SK-N-SH (cell line): ENCODE data around the gene CEL. TPM values are rescaled to one million over a fixed set of nuclear protein-coding genes. Genes with fewer than 3 reads are reported as not detected.

Experiments used
- CTCF ChIA-PET: fragments of 300-600, 350-600 bp; formaldehyde crosslinking; extraction: SDS; loops from one replicate; lab custom pipeline; 2021; lab: Yijun Ruan, JAX
- POLR2A ChIA-PET: fragments of 350-600 bp; sonication (Branson Sonifier 250); formaldehyde crosslinking; extraction: SDS; loops from one replicate; lab custom pipeline; 2020; ENCODE audit warnings: antibody characterized with exemption, inconsistent platforms; lab: Yijun Ruan, JAX
- DNase-seq: peaks from one replicate; pipeline ENCODE4 v3.0.0; 2012
- H2AFZ ChIP-seq: fragments of 200-600 bp; sonication (generic); 2 replicates; pipeline ENCODE4 v1.8.1; 2016; ENCODE audit warnings: antibody characterized with exemption, mild to moderate bottlenecking, low read depth
- H3F3A ChIP-seq: fragments of 200-600 bp; sonication (generic); replicated peaks from 2 replicates; pipeline ENCODE3; 2016; ENCODE audit warnings: antibody characterized with exemption, mild to moderate bottlenecking; ENCODE audit not compliant: insufficient read depth
- H3K27ac ChIP-seq, 2 experiments: fragments of 200-500 bp in 1 of 2; fragments of 200-600 bp in 1 of 2; sonication (Bioruptor generic) in 1 of 2; sonication (generic), shearing (Covaris generic) in 1 of 2; 2 replicates each; pipeline versions ENCODE4 v1.5.1 to v1.6.1; 2014 to 2016; ENCODE audit warnings: low read depth in 2 of 2, inconsistent platforms in 1 of 2, low read length in 1 of 2, mild to moderate bottlenecking in 1 of 2, mixed read lengths in 1 of 2
- H3K27me3 ChIP-seq: fragments of 200-600 bp; sonication (generic), shearing (Covaris generic); 2 replicates; pipeline ENCODE4 v1.6.1; 2016; ENCODE audit warnings: mixed run types; ENCODE audit not compliant: insufficient read depth
- H3K36me3 ChIP-seq, 2 experiments: fragments of 200-500 bp in 1 of 2; fragments of 200-600 bp in 1 of 2; sonication (Bioruptor generic) in 1 of 2; sonication (generic) in 1 of 2; replicated peaks in 1 of 2; 2 replicates each; pipeline versions ENCODE3 to v1.5.1; 2014 to 2016; ENCODE audit warnings: low read length in 1 of 2, mild to moderate bottlenecking in 1 of 2; ENCODE audit not compliant: insufficient read depth in 2 of 2, control insufficient read depth in 1 of 2
- H3K4me1 ChIP-seq, 2 experiments: fragments of 200-500 bp in 1 of 2; fragments of 200-600 bp in 1 of 2; sonication (Bioruptor generic) in 1 of 2; sonication (generic), shearing (Covaris generic) in 1 of 2; 2 replicates each; pipeline versions ENCODE4 v1.5.1 to v1.6.1; 2014 to 2016; ENCODE audit warnings: low read depth in 1 of 2, low read length in 1 of 2, mixed run types in 1 of 2; ENCODE audit not compliant: insufficient read depth in 2 of 2, control insufficient read depth in 1 of 2
- H3K4me2 ChIP-seq: fragments of 200-600 bp; sonication (generic), shearing (Covaris generic); 2 replicates; pipeline ENCODE4 v1.6.1; 2017; ENCODE audit warnings: mixed run types
- H3K4me3 ChIP-seq, 2 experiments: fragments of 200-500 bp in 1 of 2; fragments of 200-600 bp in 1 of 2; sonication (Bioruptor generic) in 1 of 2; sonication (generic), shearing (Covaris generic) in 1 of 2; 2 replicates each; pipeline versions ENCODE4 v1.5.1 to v1.8.1; 2014 to 2016; ENCODE audit warnings: low read depth in 2 of 2, inconsistent platforms in 1 of 2, low read length in 1 of 2, mild to moderate bottlenecking in 1 of 2, mixed read lengths in 1 of 2, moderate library complexity in 1 of 2
- H3K79me2 ChIP-seq: fragments of 200-600 bp; sonication (generic); 2 replicates; pipeline ENCODE4 v1.8.1; 2017; ENCODE audit warnings: mild to moderate bottlenecking; ENCODE audit not compliant: insufficient read depth
- H3K9ac ChIP-seq: fragments of 200-600 bp; sonication (generic); 2 replicates; pipeline ENCODE4 v1.6.1; 2017; ENCODE audit warnings: mixed run types
- H3K9me2 ChIP-seq: fragments of 200-600 bp; sonication (generic); 2 replicates; pipeline ENCODE4 v1.6.1; 2017; ENCODE audit warnings: mixed run types
- H3K9me3 ChIP-seq: fragments of 200-600 bp; sonication (generic); 2 replicates; pipeline ENCODE4 v1.6.1; 2017; ENCODE audit warnings: mixed run types, mild to moderate bottlenecking, moderate library complexity
- H4K20me1 ChIP-seq: fragments of 200-600 bp; sonication (generic); 2 replicates; pipeline ENCODE4 v1.6.1; 2017; ENCODE audit warnings: mild to moderate bottlenecking, mixed run types; ENCODE audit not compliant: insufficient read depth
- EP300 ChIP-seq, 2 experiments: IDR thresholded peaks; 2 replicates each; pipeline versions ENCODE4 v1.4.0 to v1.6.1; 2012; ENCODE audit warnings: borderline replicate concordance in 1 of 2, low read depth in 1 of 2, low read length in 1 of 2
- EZH2phosphoT487 ChIP-seq: fragments of 200-600 bp; sonication (generic); IDR thresholded peaks from 2 replicates; pipeline ENCODE4 v1.6.1; 2017; ENCODE audit warnings: low read depth, mixed run types, mild to moderate bottlenecking, antibody characterized with exemption, moderate library complexity, borderline replicate concordance
- FOSL2 ChIP-seq: IDR thresholded peaks from 2 replicates; pipeline ENCODE4 v1.4.0; 2012; ENCODE audit warnings: low read depth, mild to moderate bottlenecking, moderate library complexity, borderline replicate concordance
- FOXJ3 ChIP-seq: sonication (generic); formaldehyde crosslinking; IDR thresholded peaks from 2 replicates; pipeline ENCODE4 v1.5.1; 2020; ENCODE audit warnings: mild to moderate bottlenecking, missing genetic modification reagents
- GABPA ChIP-seq: IDR thresholded peaks from 2 replicates; pipeline ENCODE4 v1.4.0; 2012; ENCODE audit warnings: low read depth, mild to moderate bottlenecking
- GATA2 ChIP-seq: sonication (generic); formaldehyde crosslinking; IDR thresholded peaks from 2 replicates; pipeline ENCODE4 v1.5.0; 2020; ENCODE audit warnings: mild to moderate bottlenecking, missing genetic modification reagents
- MEF2A ChIP-seq: IDR thresholded peaks from 2 replicates; pipeline ENCODE4 v1.4.0; 2012; ENCODE audit warnings: low read depth, borderline replicate concordance
- NRF1 ChIP-seq: IDR thresholded peaks from 2 replicates; pipeline ENCODE4 v1.6.1; 2012; ENCODE audit warnings: low read depth, mild to moderate bottlenecking, low read length
- POLR2AphosphoS5 ChIP-seq: IDR thresholded peaks from 2 replicates; pipeline ENCODE4 v1.6.1; 2012; ENCODE audit warnings: low read depth, low read length
- RAD21 ChIP-seq: IDR thresholded peaks from 2 replicates; pipeline ENCODE4 v1.6.1; 2012; ENCODE audit warnings: mild to moderate bottlenecking, low read length
- RCOR1 ChIP-seq: fragments of 150-350 bp; IDR thresholded peaks from 2 replicates; pipeline ENCODE4 v1.6.1; 2017; ENCODE audit warnings: antibody characterized with exemption, low read length
- SIN3A ChIP-seq: IDR thresholded peaks from 2 replicates; pipeline ENCODE4 v1.6.1; 2012; ENCODE audit warnings: low read depth, mild to moderate bottlenecking, low read length, moderate library complexity, borderline replicate concordance
- TAF1 ChIP-seq: IDR thresholded peaks from 2 replicates; pipeline ENCODE4 v1.6.1; 2012; ENCODE audit warnings: low read depth, mild to moderate bottlenecking, low read length, moderate library complexity, borderline replicate concordance
- TCF12 ChIP-seq: IDR thresholded peaks from 2 replicates; pipeline ENCODE4 v1.4.0; 2012
- WGBS: methylation state at CpG from one replicate; pipeline ENCODE4 v1.1.6; 2017; ENCODE audit warnings: low lambda C conversion rate; 5-methylcytosine and 5-hydroxymethylcytosine counted together
- polyA plus RNA-seq, 3 experiments: library from polyadenylated mRNA; depleted of rRNA; stranded (reverse); fragments of >200 nt; gene quantifications; 2 replicates each; pipeline ENCODE4 v1.2.3, GENCODE V29; 2012
- TF ChIP-seq, protein P1 (sequence below): fragments of 150-350 bp; IDR thresholded peaks from 2 replicates; pipeline ENCODE4 v1.6.1; 2016; ENCODE audit warnings: mild to moderate bottlenecking, low read depth, low read length
- TF ChIP-seq, protein P2 (sequence below): IDR thresholded peaks from 2 replicates; pipeline ENCODE4 v1.6.1; 2012; ENCODE audit warnings: mild to moderate bottlenecking, low read depth, low read length, moderate library complexity

Gene CEL
- polyA plus RNA-seq, 1 of the 3 experiments (the other 2 are of a cell fraction) = 0.87 TPM

DNA sequence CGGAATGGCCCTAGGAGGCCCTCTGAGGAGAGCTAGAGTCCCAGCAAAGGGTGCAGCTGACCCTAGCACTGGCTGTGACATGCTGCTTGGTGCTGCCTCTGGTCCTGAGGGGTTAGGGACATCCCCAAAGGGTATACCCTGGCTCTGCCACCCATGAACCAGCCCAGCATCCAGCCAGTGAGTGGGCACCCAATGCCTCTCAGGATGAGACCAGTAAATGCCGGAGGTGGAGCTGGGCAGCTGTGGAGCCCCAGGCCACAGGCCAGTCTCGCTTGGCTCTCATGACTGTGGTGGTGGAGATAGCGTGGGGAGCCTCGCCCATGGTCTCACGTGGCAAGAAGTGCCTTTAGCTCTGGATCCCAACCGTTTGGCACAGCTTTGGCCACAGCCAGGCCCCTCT lies 3.7 kb upstream of the CEL start:
- no peak overlapping the region for H3K27ac ChIP-seq
- POLR2A ChIA-PET = interaction anchor here (0.8 kb wide), 1 partner anchor 9 kb away, joined by 3 read pairs; no protein-coding TSS in a partner anchor
- no peak for DNase-seq
- no peak overlapping the region for H3K9ac ChIP-seq
- H3K9me2 ChIP-seq = no peaks in the 10 kb centered on the region
- no peak overlapping the region for H2AFZ ChIP-seq
- CTCF ChIA-PET = interaction anchor here (0.8 to 4.0 kb wide), 5 partner anchors 36 to 91 kb away, joined by 3 to 28 read pairs (median 4); no protein-coding TSS in a partner anchor
- no peaks in the 10 kb centered on the region for H3K79me2 ChIP-seq
- TF ChIP-seq MEF2A = no peak
- TF ChIP-seq TAF1 = no peak
- no peak for TF ChIP-seq FOSL2
- TF ChIP-seq RCOR1 = no peak
- TF ChIP-seq, protein P1, sequence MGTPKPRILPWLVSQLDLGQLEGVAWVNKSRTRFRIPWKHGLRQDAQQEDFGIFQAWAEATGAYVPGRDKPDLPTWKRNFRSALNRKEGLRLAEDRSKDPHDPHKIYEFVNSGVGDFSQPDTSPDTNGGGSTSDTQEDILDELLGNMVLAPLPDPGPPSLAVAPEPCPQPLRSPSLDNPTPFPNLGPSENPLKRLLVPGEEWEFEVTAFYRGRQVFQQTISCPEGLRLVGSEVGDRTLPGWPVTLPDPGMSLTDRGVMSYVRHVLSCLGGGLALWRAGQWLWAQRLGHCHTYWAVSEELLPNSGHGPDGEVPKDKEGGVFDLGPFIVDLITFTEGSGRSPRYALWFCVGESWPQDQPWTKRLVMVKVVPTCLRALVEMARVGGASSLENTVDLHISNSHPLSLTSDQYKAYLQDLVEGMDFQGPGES = no peak
- no peak for TF ChIP-seq RAD21
- no peak for TF ChIP-seq EP300 (IDR thresholded peaks at IDR 0.05; ENCODE audit: borderline replicate concordance in 1 of 2, low read depth in 1 of 2, low read length in 1 of 2)
- no peak for TF ChIP-seq NRF1
- no peak for TF ChIP-seq SIN3A
- no peak for TF ChIP-seq GATA2
- H3K36me3 ChIP-seq = peaks cover 2 to 36% of the 10 kb centered on the region in 2 experiments
- H3K4me3 ChIP-seq = no peak overlapping the region
- no peaks in the 10 kb centered on the region for H3K27me3 ChIP-seq
- peaks cover 0 to 40% of the 10 kb centered on the region in 2 experiments; a peak in 1 of 4 replicates for H3K4me1 ChIP-seq
- no peaks in the 10 kb centered on the region for H3F3A ChIP-seq
- H3K9me3 ChIP-seq = no peaks in the 10 kb centered on the region
- no peaks in the 10 kb centered on the region for H4K20me1 ChIP-seq
- H3K4me2 ChIP-seq = no peak overlapping the region
- 96% methylated on average over 4 of the region's 7 CpGs for WGBS

DNA sequence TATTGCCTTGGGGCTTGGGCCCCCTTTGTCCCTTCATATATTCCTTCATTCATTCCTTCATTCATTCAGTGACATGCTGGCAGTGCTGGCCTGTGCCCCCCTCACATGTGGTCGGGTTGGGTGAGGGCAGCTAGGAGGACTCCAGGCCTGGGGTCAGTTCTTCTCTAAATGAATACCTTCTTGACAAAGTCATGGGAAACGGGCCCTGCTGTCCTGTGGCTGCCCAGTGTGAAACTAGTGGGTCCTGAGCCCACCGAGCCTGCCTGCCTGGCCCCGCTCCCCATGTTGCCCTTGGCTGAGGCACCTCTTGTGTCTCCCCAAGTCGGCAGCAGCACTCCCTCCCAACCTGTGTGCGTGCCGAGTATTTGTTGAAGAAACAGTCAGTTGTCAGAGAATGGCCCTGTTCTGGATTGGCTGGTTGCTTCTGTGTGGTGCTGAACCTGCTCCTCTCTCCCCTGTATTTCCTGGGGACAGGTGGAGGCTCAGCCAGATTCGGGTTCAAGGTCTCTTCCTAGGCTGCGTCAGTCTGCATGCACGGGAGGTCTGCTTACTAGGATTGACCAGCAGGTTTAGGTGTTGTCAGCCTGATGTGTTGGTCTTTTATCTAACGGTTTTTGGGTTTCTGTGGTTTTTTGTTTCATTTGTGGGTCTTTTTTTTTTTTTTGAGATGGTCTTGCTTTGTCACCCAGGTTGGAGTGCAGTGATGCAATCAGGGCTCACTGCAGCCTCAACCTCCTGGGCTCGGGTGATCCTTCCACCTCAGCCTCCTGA lies 3.0 kb upstream of the CEL start:
- Histone ChIP-seq H3K9me3 (no peaks in the 10 kb centered on the region), H3K4me2 (no peak overlapping the region), H3K79me2 (no peaks in the 10 kb centered on the region), H2AFZ (no peak overlapping the region), H3K27me3 (no peaks in the 10 kb centered on the region), H3K4me1 (peaks cover 0 to 40% of the 10 kb centered on the region in 2 experiments; a peak in 1 of 4 replicates), H4K20me1 (no peaks in the 10 kb centered on the region), H3K9ac (no peak overlapping the region)
- DNase-seq = no peak
- ChIA-PET CTCF (interaction anchor here (0.8 to 4.0 kb wide), 5 partner anchors 37 to 90 kb away, joined by 3 to 28 read pairs (median 4); no protein-coding TSS in a partner anchor), POLR2A (interaction anchor here (0.8 kb wide), 1 partner anchor 9 kb away, joined by 3 read pairs; no protein-coding TSS in a partner anchor)
- 92% methylated on average over 10 of the region's 12 CpGs for WGBS
- TF ChIP-seq EZH2phosphoT487 = no peak
- TF ChIP-seq GABPA = no peak
- TF ChIP-seq RAD21 = no peak
- TF ChIP-seq, protein P2, sequence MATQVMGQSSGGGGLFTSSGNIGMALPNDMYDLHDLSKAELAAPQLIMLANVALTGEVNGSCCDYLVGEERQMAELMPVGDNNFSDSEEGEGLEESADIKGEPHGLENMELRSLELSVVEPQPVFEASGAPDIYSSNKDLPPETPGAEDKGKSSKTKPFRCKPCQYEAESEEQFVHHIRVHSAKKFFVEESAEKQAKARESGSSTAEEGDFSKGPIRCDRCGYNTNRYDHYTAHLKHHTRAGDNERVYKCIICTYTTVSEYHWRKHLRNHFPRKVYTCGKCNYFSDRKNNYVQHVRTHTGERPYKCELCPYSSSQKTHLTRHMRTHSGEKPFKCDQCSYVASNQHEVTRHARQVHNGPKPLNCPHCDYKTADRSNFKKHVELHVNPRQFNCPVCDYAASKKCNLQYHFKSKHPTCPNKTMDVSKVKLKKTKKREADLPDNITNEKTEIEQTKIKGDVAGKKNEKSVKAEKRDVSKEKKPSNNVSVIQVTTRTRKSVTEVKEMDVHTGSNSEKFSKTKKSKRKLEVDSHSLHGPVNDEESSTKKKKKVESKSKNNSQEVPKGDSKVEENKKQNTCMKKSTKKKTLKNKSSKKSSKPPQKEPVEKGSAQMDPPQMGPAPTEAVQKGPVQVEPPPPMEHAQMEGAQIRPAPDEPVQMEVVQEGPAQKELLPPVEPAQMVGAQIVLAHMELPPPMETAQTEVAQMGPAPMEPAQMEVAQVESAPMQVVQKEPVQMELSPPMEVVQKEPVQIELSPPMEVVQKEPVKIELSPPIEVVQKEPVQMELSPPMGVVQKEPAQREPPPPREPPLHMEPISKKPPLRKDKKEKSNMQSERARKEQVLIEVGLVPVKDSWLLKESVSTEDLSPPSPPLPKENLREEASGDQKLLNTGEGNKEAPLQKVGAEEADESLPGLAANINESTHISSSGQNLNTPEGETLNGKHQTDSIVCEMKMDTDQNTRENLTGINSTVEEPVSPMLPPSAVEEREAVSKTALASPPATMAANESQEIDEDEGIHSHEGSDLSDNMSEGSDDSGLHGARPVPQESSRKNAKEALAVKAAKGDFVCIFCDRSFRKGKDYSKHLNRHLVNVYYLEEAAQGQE = no peak
- TF ChIP-seq POLR2AphosphoS5 = no peak
- no peak for TF ChIP-seq FOXJ3 (CRISPR knock-in tag)
- TF ChIP-seq TCF12 = no peak
- TF ChIP-seq MEF2A = no peak
- TF ChIP-seq, all 33 proteins: peak for 0
- Histone ChIP-seq H3K36me3 (peaks cover 2 to 34% of the 10 kb centered on the region in 2 experiments), H3F3A (no peaks in the 10 kb centered on the region), H3K4me3 (no peak overlapping the region), H3K27ac (no peak overlapping the region; a peak in 1 of 4 replicates), H3K9me2 (no peaks in the 10 kb centered on the region)
